H1 (cell line): Measurements from ENCODE around the gene AGAP3. TPM values are rescaled to one million over a fixed set of nuclear protein-coding genes. Genes with fewer than 3 reads are reported as not detected.

ENCODE experiments used
- ASH2L ChIP-seq: fragments of 200-600, 300-600 bp; sonication (generic); IDR thresholded peaks from one replicate; pipeline ENCODE4 v1.7.1; 2017; ENCODE audit warnings: low read length
- EGR1 ChIP-seq: IDR thresholded peaks from 2 replicates; pipeline ENCODE4 v1.6.1; 2011; ENCODE audit warnings: low read depth, low read length, borderline replicate concordance
- KDM4A ChIP-seq: IDR thresholded peaks from one replicate; pipeline ENCODE4 v1.7.1; 2012; ENCODE audit warnings: low read depth, mild to moderate bottlenecking, moderate library complexity, low read length, inconsistent platforms; ENCODE audit not compliant: severe bottlenecking
- RBBP5 ChIP-seq: IDR thresholded peaks from 2 replicates; pipeline ENCODE4 v1.7.1; 2012; ENCODE audit warnings: low read depth, mild to moderate bottlenecking, inconsistent platforms, low read length, moderate library complexity, borderline replicate concordance
- polyA plus RNA-seq, 7 experiments: library from polyadenylated mRNA; depleted of rRNA in 3 of 7; stranded (reverse) in 5 of 7; unstranded in 2 of 7; fragments of >200 nt in 5 of 7; fragments of 200-250 nt in 2 of 7; gene quantifications; 1 replicate in 5 of 7; 2 replicates in 1 of 7; 4 replicates in 1 of 7; pipeline versions ENCODE4 v1.2.1 to v1.2.3, GENCODE V29; 2011 to 2013; ENCODE audit warnings: missing spikeins in 2 of 7, mixed read lengths in 2 of 7
- total RNA-seq: library from RNA; stranded (reverse); fragmentation: NEBNext Ultra II Directional; extraction: Animal tissue kit (Norgen Biotek cat#: 25700); gene quantifications from 2 replicates; pipeline ENCODE4 v1.2.1, GENCODE V29; 2021
- TF ChIP-seq, protein P1 (sequence below): IDR thresholded peaks from 2 replicates; pipeline ENCODE4 v1.6.1; 2012; ENCODE audit warnings: low read length, inconsistent platforms

Gene AGAP3
- total and polyA plus RNA-seq, 2 of the 8 experiments (the other 6 are each of a cell fraction or from before 2014, with no cell fraction given), result 66.4 to 120 TPM

DNA sequence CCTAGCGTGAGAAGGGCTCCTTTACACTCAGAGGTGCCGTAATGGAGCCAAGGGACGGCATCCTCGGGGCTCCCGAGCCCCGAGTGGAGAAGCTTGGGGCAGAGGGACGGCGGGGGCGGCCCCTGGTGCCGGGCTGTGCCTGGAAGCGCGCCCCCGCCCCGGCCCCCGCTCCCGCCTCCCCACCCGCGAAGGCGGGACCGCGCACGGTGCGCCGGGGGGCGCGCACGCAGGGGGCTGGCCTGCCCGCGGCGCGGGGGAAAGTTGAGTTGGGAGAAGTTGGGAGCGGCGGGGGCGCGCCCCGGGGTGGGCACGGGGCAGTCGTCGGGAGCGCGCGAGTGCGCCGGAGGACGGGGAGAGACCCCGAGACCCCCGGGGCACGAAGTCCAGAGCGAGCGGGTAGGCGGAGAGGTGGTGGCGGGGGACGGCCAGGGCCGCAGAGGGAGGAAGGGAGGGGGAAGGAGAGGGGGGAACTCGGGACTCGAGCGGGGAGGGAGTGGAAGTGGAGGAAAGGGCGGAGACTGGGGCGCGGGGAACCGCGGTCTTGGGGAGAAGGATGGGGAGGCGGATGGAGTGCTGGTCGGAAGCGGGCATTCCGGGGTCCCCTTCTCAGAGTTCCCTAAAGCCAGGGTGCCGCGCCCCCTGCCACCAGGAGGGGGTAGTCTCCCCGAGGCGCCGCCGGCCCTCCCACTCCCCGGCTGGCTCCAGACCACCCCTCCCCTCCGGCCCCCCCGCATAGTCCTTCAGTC is 26.7 kb upstream of the AGAP3 start, which contains the start of gene SLC4A2 (continued):
- TF ChIP-seq RBBP5 (0 out of 2 replicates have a peak, but pooled peaks have one; percentile 54), EGR1 (peak; percentile 82), ASH2L (peak; percentile 87), KDM4A (peak; percentile 67)
- TF ChIP-seq, protein P1, sequence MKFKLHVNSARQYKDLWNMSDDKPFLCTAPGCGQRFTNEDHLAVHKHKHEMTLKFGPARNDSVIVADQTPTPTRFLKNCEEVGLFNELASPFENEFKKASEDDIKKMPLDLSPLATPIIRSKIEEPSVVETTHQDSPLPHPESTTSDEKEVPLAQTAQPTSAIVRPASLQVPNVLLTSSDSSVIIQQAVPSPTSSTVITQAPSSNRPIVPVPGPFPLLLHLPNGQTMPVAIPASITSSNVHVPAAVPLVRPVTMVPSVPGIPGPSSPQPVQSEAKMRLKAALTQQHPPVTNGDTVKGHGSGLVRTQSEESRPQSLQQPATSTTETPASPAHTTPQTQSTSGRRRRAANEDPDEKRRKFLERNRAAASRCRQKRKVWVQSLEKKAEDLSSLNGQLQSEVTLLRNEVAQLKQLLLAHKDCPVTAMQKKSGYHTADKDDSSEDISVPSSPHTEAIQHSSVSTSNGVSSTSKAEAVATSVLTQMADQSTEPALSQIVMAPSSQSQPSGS, result no peak
- TF ChIP-seq, all 59 proteins: peak for 8
